ENCODE measurements around the gene CEP192.
"Not testable (repeated sequence)": the region's sequence is repeated elsewhere in the genome, so short reads cannot be mapped to it uniquely, and the experiment has no call there.

CEP192 gene

DNA sequence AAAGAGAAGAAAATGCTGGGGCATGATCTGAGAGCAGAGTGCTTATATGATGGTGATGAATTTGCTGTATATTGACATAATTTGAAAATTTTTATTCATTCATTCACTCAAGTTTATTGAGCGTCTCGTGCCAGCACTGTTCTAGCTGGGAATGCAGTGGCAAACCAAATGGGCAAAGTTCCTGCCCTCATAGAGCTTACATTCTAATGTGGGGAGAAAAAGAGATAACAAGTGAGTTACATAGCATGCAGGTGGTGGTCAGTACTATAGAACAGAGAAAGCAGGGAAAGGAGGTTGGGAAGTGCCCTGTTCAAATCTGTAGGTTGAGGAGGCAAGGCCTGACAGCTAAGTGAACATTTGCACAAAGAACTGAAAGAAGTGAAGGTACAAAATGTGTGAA lies 4.3 kb downstream of the CEP192 start:
- DNase-seq: no peak

DNA sequence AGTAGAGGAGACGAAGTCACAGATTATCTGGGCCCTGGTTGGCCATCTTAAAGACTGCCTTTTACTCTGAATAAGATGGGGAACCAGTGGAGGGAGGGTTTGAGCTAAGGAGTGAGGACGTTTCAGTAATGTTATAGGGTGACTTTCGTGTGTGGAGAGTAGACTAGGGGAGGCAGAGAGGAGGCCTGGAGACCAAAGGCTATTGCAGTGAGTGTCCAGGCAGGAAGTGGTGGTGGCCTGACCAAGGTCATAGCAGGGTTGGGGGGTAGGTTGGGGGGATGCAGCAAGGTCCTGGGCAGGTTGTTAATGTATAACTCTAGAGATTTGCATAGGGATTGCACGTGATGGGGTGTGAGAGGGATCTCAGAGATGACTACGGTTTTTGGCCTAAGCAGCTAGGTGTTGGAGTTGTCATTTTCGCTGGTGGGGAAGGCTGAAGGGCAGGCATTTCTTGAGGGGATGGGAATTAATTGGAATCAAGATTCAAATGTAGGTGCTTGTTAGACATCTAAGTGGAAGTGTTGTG lies 4.9 kb downstream of the CEP192 start:
- no peak for DNase-seq

DNA sequence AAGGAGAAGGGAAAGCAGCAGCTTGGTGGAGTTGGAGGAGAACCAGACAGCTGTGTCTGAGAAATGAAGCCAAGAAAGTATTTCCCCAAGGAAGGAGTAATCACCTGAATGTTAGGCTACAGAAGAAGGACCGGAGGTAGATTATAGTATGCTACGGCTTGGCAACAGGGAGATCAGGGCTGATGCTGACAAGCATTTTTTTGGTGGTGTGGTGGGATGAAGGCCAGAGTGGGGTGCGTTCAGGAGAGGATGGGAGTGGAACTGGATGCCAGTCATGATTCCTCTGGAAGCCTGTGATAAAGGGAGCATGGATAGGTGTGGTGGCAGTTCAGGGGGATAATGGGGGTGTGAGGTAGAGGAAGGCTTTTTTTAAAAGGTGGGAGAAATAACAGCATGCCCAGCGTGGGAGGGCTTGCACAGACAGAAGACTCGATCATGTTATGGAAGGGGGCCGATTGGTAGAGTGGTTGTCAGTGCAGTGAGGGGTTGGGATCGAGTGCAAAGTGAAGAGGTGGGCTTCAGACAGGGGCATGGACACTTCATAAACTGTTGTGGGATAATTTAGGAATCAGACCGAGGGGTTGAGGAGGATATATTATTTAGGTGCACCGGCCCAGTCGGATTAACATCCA lies 5.6 kb downstream of the CEP192 start:
- DNase-seq: no peak

DNA sequence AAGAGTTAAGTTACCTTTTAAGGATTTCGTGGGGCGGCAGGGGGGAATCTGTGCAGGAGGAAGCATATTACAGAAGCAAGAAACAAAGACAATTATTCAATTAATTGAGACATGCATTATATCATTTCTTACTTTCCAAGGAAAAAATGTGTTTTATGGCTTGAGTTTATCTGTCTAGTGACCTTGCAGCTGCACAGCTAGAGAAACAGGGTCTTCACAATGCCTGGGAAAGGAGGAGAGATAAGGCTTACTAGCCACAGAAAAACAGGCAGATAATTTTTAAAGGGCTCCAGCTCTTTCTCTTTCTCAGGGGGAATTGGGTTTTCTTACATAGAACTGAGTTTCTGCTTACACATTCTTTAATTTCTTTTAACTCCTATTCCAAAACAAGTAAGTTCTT lies 6.2 kb downstream of the CEP192 start:
- not testable (repeated sequence) for DNase-seq

DNA sequence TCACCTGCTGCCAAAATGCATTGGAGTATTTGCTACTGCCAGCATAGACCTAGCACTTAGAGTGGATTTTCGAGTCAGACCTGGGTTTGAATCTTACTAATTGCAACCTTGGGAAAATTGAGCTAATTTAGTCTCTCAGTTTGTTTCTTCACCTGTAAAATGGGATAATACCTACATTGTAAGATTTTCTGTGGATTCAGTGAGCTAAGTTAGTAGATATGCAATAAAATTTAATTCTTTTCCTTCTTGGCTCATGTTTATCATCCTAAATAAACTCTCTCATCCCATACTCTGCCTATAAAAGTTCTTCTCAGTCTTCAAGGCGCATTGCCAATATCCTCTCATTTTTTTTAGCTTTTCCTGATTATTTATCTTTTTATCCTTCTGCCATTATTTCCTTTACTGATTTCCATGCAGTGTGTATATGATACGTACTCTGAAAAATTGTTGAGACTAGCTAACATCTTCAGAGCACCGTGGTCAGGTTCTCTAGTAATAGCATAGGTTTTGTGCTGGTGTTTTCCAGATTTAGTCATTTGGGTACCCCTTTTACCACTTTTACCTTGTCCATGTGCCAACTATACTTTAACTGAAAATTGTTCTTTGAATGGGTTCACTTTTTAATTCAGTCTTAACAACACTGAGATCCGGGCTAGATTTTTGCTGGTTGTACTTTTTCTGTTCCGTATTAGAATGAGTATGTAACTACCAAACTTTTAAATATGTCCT lies 7.3 kb downstream of the CEP192 start:
- DNase-seq: no peak

DNA sequence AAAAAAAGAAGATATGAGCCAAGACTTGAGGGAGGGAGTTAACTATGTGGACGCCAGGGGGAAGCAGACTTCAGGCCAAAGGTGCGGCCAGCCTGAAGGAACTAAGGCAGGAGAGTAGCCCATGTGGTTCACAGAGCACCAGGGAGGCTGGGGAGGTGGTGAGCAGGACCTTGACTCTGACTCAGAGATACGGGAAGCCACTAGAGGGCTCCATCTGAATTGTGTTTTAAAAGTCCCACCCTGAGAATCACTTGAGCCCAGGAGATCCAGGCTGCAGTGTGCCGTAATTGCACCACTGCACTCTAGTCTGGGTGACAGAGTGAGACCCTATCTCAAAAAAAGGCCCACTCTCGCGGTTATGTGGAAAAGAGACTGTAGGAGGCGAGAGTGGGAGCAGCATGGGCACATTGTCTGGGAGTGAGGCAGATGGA lies 12.3 kb downstream of the CEP192 start:
- DNase-seq: no peak

DNA sequence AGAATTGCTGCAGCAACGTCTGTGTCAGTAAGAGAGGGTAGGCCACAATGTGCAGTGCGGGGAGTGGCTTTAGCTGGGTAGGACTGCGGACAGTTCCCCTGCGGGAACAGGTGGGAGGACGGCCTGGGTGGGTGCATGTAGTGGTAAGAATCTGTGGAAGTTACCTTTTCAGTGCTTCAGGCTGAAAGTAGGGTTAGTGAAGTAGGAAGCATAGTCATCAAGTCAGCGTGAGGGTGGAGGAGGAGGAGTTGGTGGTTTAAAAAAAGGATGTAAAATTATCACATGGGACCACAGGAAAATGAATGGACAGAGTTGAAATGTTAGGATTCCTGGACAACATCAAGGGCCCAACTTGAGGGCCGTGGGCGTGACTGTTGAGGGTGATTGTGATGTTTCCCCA lies 13.2 kb downstream of the CEP192 start:
- no peak for DNase-seq

DNA sequence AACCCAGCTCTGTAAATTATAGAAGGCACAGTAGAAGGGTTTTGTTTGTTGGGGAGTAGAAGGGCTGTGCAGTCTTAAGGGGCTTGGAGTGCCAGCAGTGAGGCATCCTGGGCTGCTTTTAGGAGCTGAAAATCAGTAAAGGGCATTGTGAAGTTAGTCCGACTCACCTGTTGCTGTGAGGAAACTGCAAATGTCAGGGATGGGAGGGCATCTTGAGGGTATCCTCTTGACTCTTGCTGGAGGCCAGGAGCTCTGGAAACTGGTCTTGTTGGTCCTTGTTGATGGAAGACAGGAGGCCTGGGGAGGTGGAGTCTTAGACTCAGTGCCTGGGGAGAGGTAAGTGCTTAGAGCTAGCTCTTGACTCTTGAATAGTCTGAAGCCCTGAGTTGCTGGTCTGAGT lies 14.1 kb downstream of the CEP192 start:
- no peak for DNase-seq

DNA sequence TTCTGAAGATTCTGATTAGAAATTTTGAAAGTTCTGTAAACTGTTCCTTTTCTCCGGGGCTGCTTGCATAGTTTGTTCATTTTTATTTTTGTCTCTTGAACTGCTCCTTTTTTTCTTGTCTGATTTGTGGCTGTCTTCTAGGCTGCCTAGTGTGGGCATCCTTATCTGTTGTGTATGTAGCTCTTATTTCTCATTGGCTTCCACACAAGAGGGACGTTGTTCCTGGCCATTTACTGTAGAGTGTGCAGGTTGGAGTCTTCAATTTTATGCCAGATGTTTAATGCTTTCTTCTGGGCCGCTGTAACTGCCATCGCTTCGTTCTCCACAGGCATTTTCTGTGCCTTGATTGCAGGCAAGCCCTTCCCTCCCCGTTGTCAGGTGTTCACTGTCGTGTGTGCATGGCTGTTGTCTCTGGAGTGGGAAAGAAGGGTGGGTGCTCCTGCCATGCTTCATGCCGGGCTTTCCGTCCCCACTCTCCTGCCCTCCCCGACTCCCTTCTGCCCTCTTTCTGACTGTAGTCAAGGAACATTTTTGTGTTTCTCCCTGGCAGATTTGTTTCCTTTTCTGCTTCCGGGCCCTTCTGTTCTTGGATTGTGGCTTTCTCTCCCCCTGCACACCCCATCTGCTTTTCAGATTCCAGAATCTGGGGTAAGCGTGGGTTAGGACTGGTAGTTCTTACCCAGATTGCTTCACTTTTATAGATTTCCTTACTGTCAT lies 15.5 kb downstream of the CEP192 start:
- DNase-seq: no peak

DNA sequence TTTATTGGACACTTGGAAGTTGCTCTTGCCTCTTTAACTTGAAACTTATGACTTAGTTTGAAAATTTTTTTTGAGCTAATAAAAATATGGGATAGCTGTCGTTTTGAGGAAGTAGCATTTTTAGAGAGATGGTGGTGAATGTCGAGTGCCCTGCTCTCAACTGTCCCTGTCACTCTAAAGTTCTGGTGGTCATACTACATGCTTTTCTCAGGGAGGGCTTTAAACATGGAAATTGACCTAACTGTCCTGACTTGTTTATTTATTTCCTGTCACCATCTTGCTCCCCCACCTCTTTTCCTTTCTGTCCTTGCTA lies 16.0 kb downstream of the CEP192 start:
- DNase-seq: no peak

DNA sequence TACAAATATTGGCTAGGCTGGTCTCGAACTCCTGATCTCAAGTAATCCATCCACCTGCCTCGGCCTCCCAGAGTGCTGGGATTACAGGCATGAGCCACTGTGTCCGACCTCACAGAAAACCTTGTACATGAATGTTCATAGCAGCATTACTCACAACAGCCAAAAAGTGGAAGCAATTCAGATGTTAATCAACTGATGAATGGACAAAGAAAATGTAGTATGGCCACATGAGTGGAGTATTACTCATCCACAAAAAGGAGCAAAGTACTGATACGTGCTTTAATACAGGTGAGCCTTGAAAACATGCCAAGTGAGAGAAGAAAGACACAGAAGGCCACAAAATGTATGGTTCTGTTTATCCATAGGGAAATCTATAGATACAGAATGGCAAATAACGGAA lies 20.6 kb downstream of the CEP192 start:
- DNase-seq: no peak

DNA sequence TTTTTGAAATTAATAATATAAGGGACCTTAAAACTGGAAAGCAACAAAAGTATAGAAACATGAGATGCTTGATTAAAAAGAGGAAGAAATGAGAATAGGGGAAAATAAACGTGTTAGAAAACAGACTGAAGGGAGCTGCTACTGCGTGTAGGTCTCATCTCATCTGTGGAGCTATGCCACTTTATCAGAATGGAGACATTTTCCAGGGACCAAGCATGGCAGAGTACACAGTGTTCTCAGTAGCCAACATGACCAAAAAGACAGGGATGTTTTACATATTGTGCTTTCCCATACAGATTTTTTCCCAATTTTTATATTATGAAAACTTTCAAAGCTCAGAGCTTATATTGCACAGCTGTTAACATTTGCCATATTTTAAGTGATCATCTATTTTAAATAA lies 23.1 kb downstream of the CEP192 start:
- DNase-seq: no peak

DNA sequence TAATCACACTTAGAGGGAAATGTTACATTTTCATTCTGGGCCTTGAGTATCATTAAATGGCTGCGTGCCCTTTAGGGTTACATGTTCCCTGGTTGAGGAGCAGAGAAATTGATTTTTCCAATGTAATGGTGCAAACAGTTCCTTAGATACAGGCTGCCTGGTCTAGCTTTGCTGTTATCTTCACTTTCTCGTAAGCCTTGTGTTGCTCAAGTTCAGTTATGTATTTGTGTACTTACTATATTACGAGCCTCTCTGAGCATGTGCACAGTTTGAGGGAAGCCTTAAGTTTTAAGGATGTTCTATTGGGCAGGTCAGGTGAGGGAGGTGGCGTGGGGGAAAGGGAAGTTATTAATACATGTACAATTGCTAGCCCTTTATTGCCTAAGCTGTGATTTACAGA lies 23.7 kb downstream of the CEP192 start:
- DNase-seq: no peak

DNA sequence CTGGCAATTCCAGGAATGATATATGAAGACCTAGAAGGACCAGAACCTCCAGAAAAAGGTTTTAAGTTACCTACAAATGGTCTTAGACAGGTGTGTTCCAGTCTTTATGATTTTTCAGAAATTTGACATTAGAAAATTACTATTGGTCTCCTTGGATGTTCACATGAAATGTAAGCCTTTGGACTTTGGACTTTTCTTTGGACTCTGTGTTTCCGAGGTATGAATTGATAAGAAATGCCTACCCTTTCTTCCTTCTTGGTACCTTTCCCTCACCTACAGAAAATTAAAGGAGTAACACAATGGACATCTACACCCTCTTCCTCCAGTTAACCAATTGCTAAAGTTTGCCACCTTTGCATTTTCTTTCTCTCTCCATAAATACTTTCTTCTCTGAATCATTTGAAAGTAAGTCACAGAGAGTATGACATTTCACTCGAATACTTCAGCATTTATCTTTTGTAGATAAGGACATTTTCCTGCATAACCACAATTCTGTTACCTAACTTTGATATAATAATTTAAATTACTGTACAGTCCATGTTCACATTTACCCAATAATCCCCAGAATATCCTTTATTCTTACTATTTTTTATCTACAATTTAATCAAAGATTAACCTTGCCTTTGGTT lies 26.2 kb downstream of the CEP192 start:
- DNase-seq: no peak

DNA sequence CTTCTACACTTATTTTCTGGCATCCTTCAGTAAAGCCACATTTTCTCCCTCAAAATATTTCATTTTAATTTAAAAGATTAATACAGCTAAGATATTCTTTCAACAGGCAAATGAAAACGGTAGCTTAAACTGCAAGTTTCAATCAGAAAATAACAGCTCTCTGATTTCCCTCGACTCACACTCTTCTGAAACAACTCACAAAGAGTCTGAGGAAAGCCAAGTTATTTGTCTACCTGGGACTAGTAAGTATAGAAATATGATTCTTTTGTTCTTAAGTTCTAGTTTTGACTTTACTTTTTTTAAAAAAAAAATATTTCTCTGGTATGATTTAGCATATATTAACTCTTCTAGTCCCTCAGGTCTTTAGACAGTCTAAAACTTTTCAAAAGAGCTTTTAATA lies 27.2 kb downstream of the CEP192 start:
- DNase-seq: no peak

DNA sequence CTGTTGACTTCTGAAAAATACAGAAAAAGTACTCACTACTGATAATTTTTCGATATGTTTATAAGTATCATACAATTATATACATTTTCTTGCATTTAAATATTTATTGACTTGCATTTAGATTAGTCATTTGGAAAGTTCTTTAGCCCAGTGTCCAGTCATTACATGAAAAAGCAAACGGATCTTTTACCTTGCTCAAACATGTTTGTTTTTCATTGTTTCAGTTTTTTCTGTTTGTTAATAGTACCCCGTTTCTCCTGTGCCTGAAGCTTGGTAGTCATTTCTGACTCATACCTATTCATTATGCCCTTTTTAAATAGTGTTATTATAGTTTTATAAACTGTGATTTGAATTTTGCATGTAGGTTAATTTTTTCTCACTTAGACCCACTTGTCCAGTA lies 28.1 kb downstream of the CEP192 start:
- no peak for DNase-seq

DNA sequence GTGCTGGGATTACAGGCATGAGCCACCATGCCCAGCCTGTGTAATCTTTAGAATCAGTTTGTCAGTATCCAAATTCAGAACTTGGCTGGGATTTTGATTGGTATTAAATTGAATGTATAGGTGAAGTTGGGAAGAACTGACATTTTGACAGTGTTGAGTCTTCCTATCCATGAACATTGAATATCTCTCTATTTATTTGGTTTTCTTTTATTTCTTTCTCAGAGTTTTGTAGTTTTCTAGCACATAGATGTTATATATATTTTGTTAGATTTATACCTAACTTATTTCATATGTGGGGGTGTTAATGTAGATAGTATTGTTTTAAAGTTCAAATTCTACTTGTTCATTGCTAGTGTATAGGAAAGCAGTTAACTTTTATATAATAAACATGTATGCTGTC lies 31.5 kb downstream of the CEP192 start:
- DNase-seq: no peak

DNA sequence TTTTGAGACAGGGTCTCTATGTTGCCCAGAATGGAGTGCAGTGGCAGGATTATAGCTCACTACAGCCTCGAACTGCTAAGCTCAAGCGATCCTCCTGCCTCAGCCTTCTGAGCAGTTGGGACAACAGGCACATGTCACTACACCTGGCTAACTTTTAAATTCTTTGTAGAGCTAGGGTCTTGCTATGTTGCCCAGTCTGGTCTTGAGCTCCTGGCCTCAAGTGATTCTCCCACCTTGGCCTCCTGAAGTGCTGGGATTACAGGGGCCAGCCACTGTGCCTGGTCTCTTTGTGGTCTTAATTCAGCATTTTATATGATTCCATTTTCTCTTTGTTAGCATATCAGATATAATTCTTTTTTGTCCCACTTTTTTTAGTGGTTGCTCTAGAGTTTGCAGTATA lies 34.1 kb downstream of the CEP192 start:
- DNase-seq: no peak

DNA sequence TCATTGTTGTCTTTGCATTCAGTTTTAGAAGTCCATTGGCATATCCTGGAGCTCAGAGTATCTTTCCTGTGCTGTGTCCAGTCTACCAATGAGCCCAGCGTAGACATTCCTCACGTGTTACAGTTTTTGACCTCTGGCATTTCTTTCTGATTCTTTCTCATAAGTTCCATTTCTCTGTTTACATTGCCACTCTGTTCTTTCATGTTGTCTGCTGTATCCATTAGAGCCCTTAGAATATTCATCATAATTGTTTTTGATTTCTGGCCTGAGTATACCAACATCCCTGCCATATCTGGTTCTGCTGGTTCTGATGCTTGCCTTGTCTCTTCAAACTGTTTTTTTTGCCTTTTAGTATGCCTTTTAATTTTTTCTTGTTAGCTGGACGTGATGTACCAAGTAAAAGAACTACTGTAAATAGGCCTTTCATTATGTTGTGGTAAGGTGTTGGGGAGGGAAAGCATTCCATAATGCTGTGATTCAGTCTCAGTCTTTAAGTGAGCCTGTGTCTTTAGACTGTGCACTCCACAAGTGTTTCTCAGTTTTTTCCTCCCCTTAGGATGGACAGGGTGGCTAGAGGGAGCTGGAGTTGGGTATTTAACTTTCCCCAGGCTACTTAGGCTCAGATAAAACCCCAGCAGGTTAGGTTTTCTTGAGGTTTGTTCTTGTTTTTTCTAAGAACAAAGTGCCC lies 35.6 kb downstream of the CEP192 start:
- no peak for DNase-seq

DNA sequence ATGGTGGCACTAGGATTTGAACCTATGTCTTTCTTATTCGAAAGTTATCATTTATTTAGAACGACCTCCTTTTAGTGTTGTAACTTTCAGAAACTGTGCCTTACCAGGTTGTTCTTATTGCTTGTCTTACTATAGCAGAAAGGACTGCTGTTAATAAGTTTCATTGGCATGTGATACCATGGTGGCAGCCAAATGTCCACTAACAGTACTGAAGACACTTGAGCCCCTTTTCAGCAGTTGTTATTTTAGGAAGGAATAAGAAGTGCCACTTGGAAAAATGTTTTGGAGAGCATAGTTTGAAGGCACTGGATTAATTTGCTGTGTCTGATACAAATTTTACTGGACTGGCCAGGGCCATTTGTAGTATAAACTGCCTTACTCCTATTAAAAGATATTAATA lies 37.7 kb downstream of the CEP192 start:
- no peak for DNase-seq

DNA sequence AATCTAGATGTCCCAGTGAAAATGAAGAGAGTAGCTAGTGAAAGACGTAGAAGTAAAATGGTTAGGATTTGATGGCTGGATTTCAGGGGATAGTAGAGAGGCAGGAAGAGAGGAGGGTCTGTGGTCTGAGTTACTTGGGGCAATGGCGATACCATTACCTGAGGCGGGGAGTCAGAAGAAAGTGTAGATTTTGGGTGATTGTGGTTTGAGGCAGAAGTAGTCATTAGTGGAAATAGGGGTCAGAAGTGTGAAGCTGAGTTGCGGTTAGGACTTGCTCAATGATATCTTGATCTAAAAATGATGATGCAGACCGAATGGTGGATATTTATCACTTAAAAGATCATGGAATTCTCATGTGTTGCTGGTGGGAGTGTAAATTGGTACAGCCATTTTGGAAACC lies 41.0 kb downstream of the CEP192 start:
- no peak for DNase-seq

DNA sequence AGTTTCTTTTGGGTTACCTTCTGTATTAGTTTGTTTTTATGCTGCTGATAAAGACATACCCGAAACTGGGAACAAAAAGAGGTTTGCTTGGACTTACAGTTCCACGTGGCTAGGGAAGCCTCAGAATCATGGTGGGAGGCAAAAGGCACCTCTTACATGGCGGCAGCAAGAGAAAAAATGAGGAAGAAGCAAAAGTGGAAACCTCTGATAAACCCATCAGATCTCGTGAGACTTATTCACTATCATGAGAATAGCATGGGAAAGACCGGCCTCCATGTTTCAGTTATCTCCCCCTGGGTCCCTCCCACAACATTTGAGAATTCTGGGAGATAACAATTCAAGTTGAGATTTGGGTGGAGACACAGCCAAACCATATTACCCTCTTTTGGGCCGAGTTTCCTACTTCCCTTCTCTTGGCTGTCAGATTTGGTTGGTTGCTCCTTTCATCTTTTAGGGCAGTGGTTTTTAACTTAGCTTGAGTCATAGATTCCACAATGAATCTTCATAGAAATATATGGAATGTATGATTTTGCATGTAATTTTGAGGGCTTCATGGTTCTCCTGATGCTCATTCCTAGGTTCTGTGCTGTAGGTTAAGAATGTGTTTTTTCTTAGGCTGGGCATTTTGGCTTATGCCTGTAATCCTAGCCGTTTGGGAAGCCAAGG lies 44.2 kb downstream of the CEP192 start:
- no peak for DNase-seq
